Dedifferentiated amniotic fluid mesenchymal stem cell (primary cell): ENCODE data around the gene PTBP3.
"Not testable (repeated sequence)": the region's sequence is repeated elsewhere in the genome, so short reads cannot be mapped to it uniquely, and the experiment has no call there.

ENCODE experiments used
- DNase-seq: peaks from one replicate; pipeline ENCODE4 v3.0.0-alpha.2; 2016; ENCODE audit errors: extremely low spot score

Gene PTBP3

GRCh38 chr9:112332977-112333638 is at the start of gene PTBP3:
Gene PTBP3, minus strand, starts transcription at chr9:112333619. Its CDS starts 35,754 bp downstream, at chr9:112297865.
- peak; percentile 22 for DNase-seq

- no peak for DNase-seq
Observed at GRCh38 chr9:112382501-112383364, 49.3 kb upstream of the PTBP3 start.

GRCh38 chr9:112382066-112382465 is 48.6 kb upstream of the PTBP3 start:
- no peak for DNase-seq

GRCh38 chr9:112380825-112381221 is 47.4 kb upstream of the PTBP3 start:
- peak; percentile 37 for DNase-seq

- peak; percentile 17 for DNase-seq
Observed at GRCh38 chr9:112380102-112380824, 46.8 kb upstream of the PTBP3 start, which contains the start of gene HSDL2. Gene HSDL2, plus strand, starts transcription at chr9:112380108. Its CDS starts 56 bp downstream, at chr9:112380164.

- DNase-seq = peak; percentile 98
Observed at GRCh38 chr9:112379177-112380101, 46.0 kb upstream of the PTBP3 start.

- DNase-seq = no peak
Observed at GRCh38 chr9:112378328-112379176, 45.1 kb upstream of the PTBP3 start.

- DNase-seq = no peak
Observed at GRCh38 chr9:112377684-112378327, 44.4 kb upstream of the PTBP3 start.

- DNase-seq = no peak
Observed at GRCh38 chr9:112377087-112377486, 43.7 kb upstream of the PTBP3 start.

GRCh38 chr9:112375361-112375760 is 41.9 kb upstream of the PTBP3 start:
- no peak for DNase-seq

- DNase-seq = not testable (repeated sequence)
Observed at GRCh38 chr9:112374232-112374631, 40.8 kb upstream of the PTBP3 start.

GRCh38 chr9:112373666-112374065 is 40.2 kb upstream of the PTBP3 start:
- not testable (repeated sequence) for DNase-seq

- no peak for DNase-seq
Observed at GRCh38 chr9:112371060-112371459, 37.6 kb upstream of the PTBP3 start.

GRCh38 chr9:112369817-112370216 is 36.4 kb upstream of the PTBP3 start:
- DNase-seq = no peak

- no peak for DNase-seq
Observed at GRCh38 chr9:112367465-112367864, 34.0 kb upstream of the PTBP3 start.

GRCh38 chr9:112366591-112366990 is 33.2 kb upstream of the PTBP3 start:
- no peak for DNase-seq

GRCh38 chr9:112365257-112365656 is 31.8 kb upstream of the PTBP3 start:
- not testable (repeated sequence) for DNase-seq

- no peak for DNase-seq
Observed at GRCh38 chr9:112364761-112365160, 31.3 kb upstream of the PTBP3 start.

- peak; percentile 61 for DNase-seq
Observed at GRCh38 chr9:112361601-112362000, 28.2 kb upstream of the PTBP3 start.
